ENCODE data around the gene RPUSD3.

The RPUSD3 gene

DNA sequence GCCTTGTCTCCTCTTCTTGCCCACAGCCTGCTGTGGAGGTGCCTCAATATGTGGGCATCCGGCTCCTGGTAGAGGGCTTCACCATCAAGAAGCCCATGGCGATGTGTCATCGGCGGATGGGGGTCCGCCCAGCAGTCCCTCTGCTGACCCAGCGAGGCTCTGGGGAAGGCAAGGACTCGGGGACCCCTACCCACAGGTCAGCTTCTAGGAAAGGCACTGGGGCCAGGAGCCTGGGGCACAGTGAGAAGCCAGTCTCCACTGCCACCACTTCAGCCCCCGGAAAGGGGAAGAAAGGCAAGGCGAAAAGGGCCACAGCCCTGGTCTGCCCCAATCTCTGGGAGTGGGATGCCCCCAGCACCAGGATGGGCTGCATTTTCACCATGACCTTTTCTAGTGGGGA lies 10.7 kb downstream of the RPUSD3 start:
- Histone ChIP-seq H3F3A (ENCODE audit: insufficient read depth, low read length) (no peaks in the 10 kb centered on the region), H3K79me2 (ENCODE audit: insufficient read depth, low read length) (no peaks in the 10 kb centered on the region), H3K9me2 (ENCODE audit: low read depth, low read length) (no peaks in the 10 kb centered on the region), H3K9ac (ENCODE audit: low read length) (no peak overlapping the region), H3K27ac (ENCODE audit: low read depth, low read length, poor library complexity, severe bottlenecking) (no peak overlapping the region), H2AFZ (ENCODE audit: low read length) (no peak overlapping the region), H3K27me3 (ENCODE audit: insufficient read depth, low read length) (no peaks in the 10 kb centered on the region), H3K4me2 (ENCODE audit: low read length) (no peak overlapping the region), H3K9me3 (ENCODE audit: low read length) (no peaks in the 10 kb centered on the region), H3K4me3 (ENCODE audit: low read depth, low read length, poor library complexity, severe bottlenecking) (no peak overlapping the region), H3K4me1 (ENCODE audit: insufficient read depth, low read length, severe bottlenecking) (no peaks in the 10 kb centered on the region), H3K36me3 (ENCODE audit: insufficient read depth, low read length) (peaks cover 61% of the 10 kb centered on the region), H4K20me1 (ENCODE audit: insufficient read depth, low read length) (no peaks in the 10 kb centered on the region)
- TF ChIP-seq, protein P1, sequence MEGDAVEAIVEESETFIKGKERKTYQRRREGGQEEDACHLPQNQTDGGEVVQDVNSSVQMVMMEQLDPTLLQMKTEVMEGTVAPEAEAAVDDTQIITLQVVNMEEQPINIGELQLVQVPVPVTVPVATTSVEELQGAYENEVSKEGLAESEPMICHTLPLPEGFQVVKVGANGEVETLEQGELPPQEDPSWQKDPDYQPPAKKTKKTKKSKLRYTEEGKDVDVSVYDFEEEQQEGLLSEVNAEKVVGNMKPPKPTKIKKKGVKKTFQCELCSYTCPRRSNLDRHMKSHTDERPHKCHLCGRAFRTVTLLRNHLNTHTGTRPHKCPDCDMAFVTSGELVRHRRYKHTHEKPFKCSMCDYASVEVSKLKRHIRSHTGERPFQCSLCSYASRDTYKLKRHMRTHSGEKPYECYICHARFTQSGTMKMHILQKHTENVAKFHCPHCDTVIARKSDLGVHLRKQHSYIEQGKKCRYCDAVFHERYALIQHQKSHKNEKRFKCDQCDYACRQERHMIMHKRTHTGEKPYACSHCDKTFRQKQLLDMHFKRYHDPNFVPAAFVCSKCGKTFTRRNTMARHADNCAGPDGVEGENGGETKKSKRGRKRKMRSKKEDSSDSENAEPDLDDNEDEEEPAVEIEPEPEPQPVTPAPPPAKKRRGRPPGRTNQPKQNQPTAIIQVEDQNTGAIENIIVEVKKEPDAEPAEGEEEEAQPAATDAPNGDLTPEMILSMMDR (IDR thresholded peaks at IDR 0.05; ENCODE audit: low read length) = no peak
- TF ChIP-seq EZH2 (IDR thresholded peaks at IDR 0.05; ENCODE audit: borderline replicate concordance, low read length) = no peak

DNA sequence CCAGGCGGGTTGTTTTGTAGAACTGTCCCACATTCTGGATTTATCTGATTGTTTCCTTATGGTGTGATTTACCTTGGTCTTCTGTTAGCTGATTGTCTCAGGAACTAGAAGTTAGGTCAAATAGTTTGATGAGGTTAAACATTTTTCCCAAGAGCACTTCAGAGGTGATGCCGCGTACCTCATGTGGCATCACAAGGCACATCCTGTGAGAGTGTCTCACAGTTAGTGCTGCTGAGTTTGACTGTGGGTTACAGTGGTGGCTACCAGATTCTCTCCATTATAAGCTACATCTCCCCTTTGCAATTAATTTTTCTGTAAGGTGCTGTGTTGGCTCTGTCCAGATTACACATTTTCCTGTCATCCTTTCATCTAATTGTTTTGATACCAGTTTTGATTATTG lies 12.6 kb downstream of the RPUSD3 start:
- no peak overlapping the region for H3K27ac ChIP-seq (ENCODE audit: low read depth, low read length, poor library complexity, severe bottlenecking)
- no peak overlapping the region for H3K4me3 ChIP-seq (ENCODE audit: low read depth, low read length, poor library complexity, severe bottlenecking)
- H4K20me1 ChIP-seq (ENCODE audit: insufficient read depth, low read length) = no peaks in the 10 kb centered on the region
- H3K4me2 ChIP-seq (ENCODE audit: low read length) = no peak overlapping the region
- H3K36me3 ChIP-seq (ENCODE audit: insufficient read depth, low read length) = peaks cover 54% of the 10 kb centered on the region
- no peaks in the 10 kb centered on the region for H3K9me2 ChIP-seq (ENCODE audit: low read depth, low read length)
- H3F3A ChIP-seq (ENCODE audit: insufficient read depth, low read length) = no peaks in the 10 kb centered on the region
- H3K79me2 ChIP-seq (ENCODE audit: insufficient read depth, low read length) = no peaks in the 10 kb centered on the region
- TF ChIP-seq, protein P1 (IDR thresholded peaks at IDR 0.05; ENCODE audit: low read length) = no peak
- TF ChIP-seq EZH2 (IDR thresholded peaks at IDR 0.05; ENCODE audit: borderline replicate concordance, low read length) = no peak
- no peaks in the 10 kb centered on the region for H3K4me1 ChIP-seq (ENCODE audit: insufficient read depth, low read length, severe bottlenecking)
- no peaks in the 10 kb centered on the region for H3K27me3 ChIP-seq (ENCODE audit: insufficient read depth, low read length)
- no peak overlapping the region for H2AFZ ChIP-seq (ENCODE audit: low read length)
- no peaks in the 10 kb centered on the region for H3K9me3 ChIP-seq (ENCODE audit: low read length)
- H3K9ac ChIP-seq (ENCODE audit: low read length) = no peak overlapping the region

DNA sequence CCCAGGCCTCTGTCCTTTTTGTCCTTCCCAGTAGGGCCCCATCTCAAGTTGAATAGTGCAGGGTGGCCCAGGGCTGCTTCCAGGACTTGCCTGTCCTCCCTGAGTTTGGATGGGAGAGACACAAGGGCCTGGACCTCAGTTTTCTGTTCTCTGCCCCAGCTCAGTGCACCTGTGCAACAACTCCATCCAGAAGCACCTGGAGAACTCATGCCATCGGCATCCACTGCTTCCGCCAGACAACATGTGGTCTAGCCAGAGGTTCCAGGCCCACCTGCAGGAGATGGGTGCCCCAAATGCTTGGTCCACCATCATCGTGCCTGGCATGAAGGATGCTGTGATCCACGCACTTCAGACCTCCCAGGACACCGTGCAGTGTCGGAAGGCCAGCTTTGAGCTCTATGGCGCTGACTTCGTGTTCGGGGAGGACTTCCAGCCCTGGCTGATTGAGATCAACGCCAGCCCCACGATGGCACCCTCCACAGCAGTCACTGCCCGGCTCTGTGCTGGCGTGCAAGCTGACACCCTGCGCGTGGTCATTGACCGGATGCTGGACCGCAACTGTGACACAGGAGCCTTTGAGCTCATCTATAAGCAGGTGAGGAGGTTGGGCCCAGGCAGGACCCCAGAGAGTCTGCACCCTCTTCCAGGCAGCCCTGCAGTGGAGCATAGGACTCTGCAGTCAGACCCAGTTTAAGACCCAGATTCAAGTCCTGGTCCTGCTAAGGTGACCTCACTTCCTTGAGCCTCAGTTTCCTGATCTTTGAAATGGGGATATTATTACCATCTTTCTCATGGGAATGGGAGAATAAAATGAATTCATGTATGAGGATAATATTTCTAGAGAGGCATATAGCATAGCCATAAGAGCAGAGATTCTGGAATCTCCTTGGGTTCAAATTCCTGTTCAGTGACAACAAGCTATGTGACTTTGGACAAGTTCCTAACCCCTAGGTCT lies 14.7 kb downstream of the RPUSD3 start:
- no peaks in the 10 kb centered on the region for H3F3A ChIP-seq (ENCODE audit: insufficient read depth, low read length)
- no peaks in the 10 kb centered on the region for H3K27me3 ChIP-seq (ENCODE audit: insufficient read depth, low read length)
- H3K79me2 ChIP-seq (ENCODE audit: insufficient read depth, low read length) = no peaks in the 10 kb centered on the region
- no peak overlapping the region for H3K27ac ChIP-seq (ENCODE audit: low read depth, low read length, poor library complexity, severe bottlenecking)
- no peaks in the 10 kb centered on the region for H3K4me1 ChIP-seq (ENCODE audit: insufficient read depth, low read length, severe bottlenecking)
- no peak overlapping the region for H2AFZ ChIP-seq (ENCODE audit: low read length)
- H4K20me1 ChIP-seq (ENCODE audit: insufficient read depth, low read length) = no peaks in the 10 kb centered on the region
- H3K9me3 ChIP-seq (ENCODE audit: low read length) = no peaks in the 10 kb centered on the region
- no peak overlapping the region for H3K4me2 ChIP-seq (ENCODE audit: low read length)
- TF ChIP-seq, protein P1 (IDR thresholded peaks at IDR 0.05; ENCODE audit: low read length) = no peak
- H3K9me2 ChIP-seq (ENCODE audit: low read depth, low read length) = no peaks in the 10 kb centered on the region
- no peak overlapping the region for H3K9ac ChIP-seq (ENCODE audit: low read length)
- peaks cover 37% of the 10 kb centered on the region for H3K36me3 ChIP-seq (ENCODE audit: insufficient read depth, low read length)
- no peak overlapping the region for H3K4me3 ChIP-seq (ENCODE audit: low read depth, low read length, poor library complexity, severe bottlenecking)
